K562 (cell line): ENCODE data around the gene GRB2. TPM values are rescaled to one million over a fixed set of nuclear protein-coding genes. Genes with fewer than 3 reads are reported as not detected.
A peak's percentile ranks its signal among the peaks of the same experiment; 100 is the strongest.

Source experiments
- CC2D1A ChIP-seq: fragments of 450-650 bp; IDR thresholded peaks from 2 replicates; pipeline ENCODE4 v1.6.1; 2017; ENCODE audit warnings: mild to moderate bottlenecking
- CCNT2 ChIP-seq: IDR thresholded peaks from 2 replicates; pipeline ENCODE4 v1.6.1; 2011; ENCODE audit warnings: borderline replicate concordance, low read depth, mild to moderate bottlenecking, moderate library complexity, mixed read lengths, low read length; ENCODE audit not compliant: insufficient read length; ENCODE audit errors: extremely low read depth
- CGGBP1 ChIP-seq: fragments of 250-450 bp; sonication (Bioruptor Pico); IDR thresholded peaks from 2 replicates; pipeline ENCODE4 v1.9.0; 2021; ENCODE audit warnings: mild to moderate bottlenecking
- CHAMP1 ChIP-seq: fragments of 450-650 bp; IDR thresholded peaks from 2 replicates; pipeline ENCODE4 v1.6.1; 2016; ENCODE audit warnings: mild to moderate bottlenecking
- DEAF1 ChIP-seq: fragments of 450-650 bp; formaldehyde crosslinking; IDR thresholded peaks from 2 replicates; pipeline ENCODE4 v1.4.0; 2020; ENCODE audit warnings: mild to moderate bottlenecking, moderate library complexity
- DIDO1 ChIP-seq: fragments of 450-650 bp; IDR thresholded peaks from 2 replicates; pipeline ENCODE4 v1.6.1; 2016; ENCODE audit warnings: low read depth, missing biosample characterization, missing genetic modification characterization
- EGR1 ChIP-seq: fragments of 450-650 bp; conservative IDR thresholded peaks from 2 replicates; pipeline ENCODE4 v1.6.1; 2017; ENCODE audit warnings: mild to moderate bottlenecking
- ELF4 ChIP-seq: fragments of 450-650 bp; formaldehyde crosslinking; IDR thresholded peaks from 2 replicates; pipeline ENCODE4 v1.4.0; 2022; ENCODE audit warnings: missing genetic modification characterization
- ESRRA ChIP-seq: fragments of 450-650 bp; IDR thresholded peaks from 2 replicates; pipeline ENCODE4 v1.6.1; 2014; ENCODE audit warnings: low read depth, mild to moderate bottlenecking, moderate library complexity, borderline replicate concordance
- FOXA3 ChIP-seq, 2 experiments: fragments of 450-650 bp in 1 of 2; sonication (generic) in 1 of 2; formaldehyde crosslinking; IDR thresholded peaks in 1 of 2; conservative IDR thresholded peaks in 1 of 2; 2 replicates each; pipeline versions ENCODE4 v1.4.0 to v1.8.0; 2020 to 2022; ENCODE audit warnings: mild to moderate bottlenecking in 2 of 2, missing genetic modification reagents in 1 of 2
- GABPB1 ChIP-seq: sonication (generic); formaldehyde crosslinking; IDR thresholded peaks from 2 replicates; pipeline ENCODE4 v1.8.0; 2022; ENCODE audit warnings: mild to moderate bottlenecking, missing genetic modification reagents
- HMG20B ChIP-seq: fragments of 250-450 bp; sonication (Bioruptor Pico); IDR thresholded peaks from 2 replicates; pipeline ENCODE4 v1.5.0; 2021; ENCODE audit warnings: mild to moderate bottlenecking
- KAT8 ChIP-seq: fragments of 450-650 bp; IDR thresholded peaks from 2 replicates; pipeline ENCODE4 v1.6.1; 2016; ENCODE audit warnings: low read depth, mild to moderate bottlenecking
- LARP7 ChIP-seq: fragments of 450-650 bp; IDR thresholded peaks from 2 replicates; pipeline ENCODE4 v1.6.1; 2016
- PHF8 ChIP-seq: fragments of 200-600 bp; sonication (generic); IDR thresholded peaks from 2 replicates; pipeline ENCODE4 v1.6.1; 2012; ENCODE audit warnings: mixed run types, mild to moderate bottlenecking, inconsistent platforms, low read length, moderate library complexity, borderline replicate concordance
- POLR2G ChIP-seq: fragments of 200-400 bp; formaldehyde crosslinking; IDR thresholded peaks from 2 replicates; pipeline ENCODE4 v1.6.1; 2017; ENCODE audit warnings: low read depth, mild to moderate bottlenecking, antibody characterized with exemption, low read length, moderate library complexity
- RAD51 ChIP-seq: fragments of 450-650 bp; IDR thresholded peaks from 2 replicates; pipeline ENCODE4 v1.7.1; 2016; ENCODE audit warnings: low read depth, mild to moderate bottlenecking, borderline replicate concordance
- RBBP5 ChIP-seq: fragments of 200-600 bp; sonication (generic); IDR thresholded peaks from 2 replicates; pipeline ENCODE4 v1.6.1; 2012; ENCODE audit warnings: borderline replicate concordance, mild to moderate bottlenecking, low read length, control low read depth, inconsistent platforms; ENCODE audit not compliant: insufficient read depth, poor library complexity, severe bottlenecking
- TEAD4 ChIP-seq, 2 experiments: sonication (generic) in 1 of 2; formaldehyde crosslinking in 1 of 2; IDR thresholded peaks; 2 replicates each; pipeline versions ENCODE4 v1.6.1 to v1.8.0; 2012 to 2022; ENCODE audit warnings: borderline replicate concordance in 1 of 2, inconsistent platforms in 1 of 2, low read length in 1 of 2, mild to moderate bottlenecking in 1 of 2, missing genetic modification reagents in 1 of 2
- ZBTB8A ChIP-seq: fragments of 450-650 bp; IDR thresholded peaks from 2 replicates; pipeline ENCODE4 v1.6.1; 2018; ENCODE audit warnings: mild to moderate bottlenecking, moderate library complexity; ENCODE audit not compliant: partially characterized antibody
- ZNF12 ChIP-seq: sonication (generic); formaldehyde crosslinking; IDR thresholded peaks from 2 replicates; pipeline ENCODE4 v1.4.0; 2020; ENCODE audit warnings: mild to moderate bottlenecking, missing genetic modification reagents
- ZNF655 ChIP-seq: fragments of 250-450 bp; sonication (Bioruptor Pico); IDR thresholded peaks from 2 replicates; pipeline ENCODE4 v1.5.0; 2021
- ZNF668 ChIP-seq: fragments of 250-450 bp; sonication (Bioruptor Pico); IDR thresholded peaks from 2 replicates; pipeline ENCODE4 v1.8.0; 2022; ENCODE audit warnings: mild to moderate bottlenecking, inconsistent platforms
- ZNF695 ChIP-seq: fragments of 450-650 bp; formaldehyde crosslinking; IDR thresholded peaks from 2 replicates; pipeline ENCODE4 v1.4.0; 2020; ENCODE audit warnings: mild to moderate bottlenecking, moderate library complexity
- ZSCAN29 ChIP-seq: fragments of 450-650 bp; IDR thresholded peaks from 2 replicates; pipeline ENCODE4 v1.6.1; 2017
- polyA plus RNA-seq, 8 experiments: library from polyadenylated mRNA; depleted of rRNA in 4 of 8; stranded (reverse) in 5 of 8; unstranded in 3 of 8; fragments of >200 nt; fragmentation: Nextera tagmentation in 2 of 8; fragmentation: Illumina TruSeq in 1 of 8; extraction: Ambion mirVana in 2 of 8; extraction: Trizol in 1 of 8; gene quantifications; 2 replicates each; pipeline versions ENCODE4 v1.2.1 to v1.2.3, GENCODE V29; 2011 to 2014; ENCODE audit warnings: inconsistent platforms in 1 of 8, missing spikeins in 1 of 8
- total RNA-seq, 7 experiments: library from RNA; depleted of rRNA in 6 of 7; stranded (reverse); fragments of >200 nt in 6 of 7; fragmentation: Illumina TruSeq in 2 of 7; extraction: Trizol in 2 of 7; gene quantifications; 2 replicates each; pipeline versions ENCODE4 v1.2.1 to v1.2.3, GENCODE V29; 2011 to 2021; ENCODE audit warnings: low replicate concordance in 1 of 7

The GRB2 gene
- total and polyA plus RNA-seq, 9 of the 15 experiments (the other 6 are each of a cell fraction or from before 2014, with no cell fraction given), result 57.2 to 136 (median 84.8) TPM

- TF ChIP-seq ZNF655 (CRISPR knock-in tag), result no peak
- no peak for TF ChIP-seq CHAMP1
- TF ChIP-seq KAT8, result no peak
- no peak for TF ChIP-seq ZNF12
- no peak; the same call in 1 of the 2 replicates for TF ChIP-seq CC2D1A
- TF ChIP-seq ZNF695 (CRISPR knock-in tag), result no peak
- TF ChIP-seq CCNT2, result peak; percentile 29
- no peak for TF ChIP-seq POLR2G
- TF ChIP-seq DIDO1 (tag), result no peak
- no peak for TF ChIP-seq RAD51
- TF ChIP-seq DEAF1, result no peak
- TF ChIP-seq ELF4 (CRISPR knock-in tag), result peak; percentile 39; the same call in 1 of the 2 replicates
- peak; percentile 29 to 61; a peak in 1 of 4 replicates for TF ChIP-seq FOXA3 (CRISPR knock-in tag; conservative IDR thresholded peaks at IDR 0.05 in 1 of 2, IDR thresholded peaks at IDR 0.05 in 1 of 2)
- TF ChIP-seq ZBTB8A, result no peak
- no peak for TF ChIP-seq LARP7
- TF ChIP-seq PHF8, result no peak
- TF ChIP-seq ZSCAN29, result no peak
- no peak for TF ChIP-seq GABPB1 (CRISPR knock-in tag)
- peak; percentile 90 for TF ChIP-seq TEAD4 (IDR thresholded peaks at IDR 0.05; ENCODE audit: low read length)
- no peak for TF ChIP-seq TEAD4 (CRISPR knock-in tag; IDR thresholded peaks at IDR 0.05; ENCODE audit: borderline replicate concordance)
- no peak for TF ChIP-seq CGGBP1
- peak; percentile 89; the same call in 1 of the 2 replicates for TF ChIP-seq ESRRA
- TF ChIP-seq EGR1, result peak; percentile 77
- no peak for TF ChIP-seq ZNF668 (CRISPR knock-in tag)
- TF ChIP-seq HMG20B (CRISPR knock-in tag), result no peak
- no peak for TF ChIP-seq RBBP5
These were observed 58.6 kb downstream of the GRB2 start (continued) for GRCh38 chr17:75346906-75347305.
